ENCODE measurements around the gene TMCO6. TPM values are rescaled to one million over a fixed set of nuclear protein-coding genes. Genes with fewer than 3 reads are reported as not detected.

TMCO6 gene
- total and polyA plus RNA-seq, 9 of the 15 experiments (the other 6 are each of a cell fraction or from before 2014, with no cell fraction given) = 3.4 to 46.4 (median 16.7) TPM

DNA sequence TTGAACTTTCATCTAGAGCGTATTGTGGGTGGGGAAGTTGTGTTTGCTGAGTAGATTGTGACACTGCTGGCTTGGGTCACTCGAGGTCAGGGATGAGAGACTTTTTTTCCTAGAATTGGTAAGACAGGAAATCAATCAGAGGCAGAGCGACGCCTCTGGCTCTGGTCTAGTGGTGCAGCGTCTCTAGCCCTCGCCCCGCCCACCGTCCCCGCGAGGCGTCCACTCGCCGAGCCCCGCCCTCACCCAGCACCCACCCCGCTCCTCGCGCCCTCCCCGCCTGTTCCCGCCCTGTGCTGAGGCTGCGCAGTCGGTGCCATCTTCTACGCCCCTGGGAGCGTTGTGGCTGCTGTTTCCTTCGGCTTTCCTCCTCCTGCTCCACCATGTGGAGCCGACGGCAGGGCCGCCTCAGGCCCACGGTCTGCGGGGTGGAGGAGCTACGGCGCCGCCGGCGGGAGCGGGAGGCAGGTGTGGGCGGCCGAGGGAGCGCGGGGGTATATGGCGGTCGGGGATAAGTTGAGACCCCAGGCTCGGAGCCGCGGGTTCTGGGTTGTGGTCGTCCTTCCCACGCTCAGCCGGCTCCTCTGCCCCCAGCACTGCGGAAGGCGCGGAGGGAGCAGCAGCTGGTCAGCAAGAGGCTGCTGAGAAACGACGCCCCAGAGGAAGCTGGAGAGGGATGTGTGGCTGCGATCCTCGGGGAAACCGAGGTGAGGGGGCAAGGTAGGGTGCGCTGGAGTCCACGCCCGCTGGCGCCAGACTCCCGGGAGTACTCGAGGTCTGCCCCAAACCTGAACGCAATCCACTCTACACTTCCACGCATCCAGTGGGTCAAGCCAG is at the start of gene TMCO6 (continued):
- TF ChIP-seq, protein P1, sequence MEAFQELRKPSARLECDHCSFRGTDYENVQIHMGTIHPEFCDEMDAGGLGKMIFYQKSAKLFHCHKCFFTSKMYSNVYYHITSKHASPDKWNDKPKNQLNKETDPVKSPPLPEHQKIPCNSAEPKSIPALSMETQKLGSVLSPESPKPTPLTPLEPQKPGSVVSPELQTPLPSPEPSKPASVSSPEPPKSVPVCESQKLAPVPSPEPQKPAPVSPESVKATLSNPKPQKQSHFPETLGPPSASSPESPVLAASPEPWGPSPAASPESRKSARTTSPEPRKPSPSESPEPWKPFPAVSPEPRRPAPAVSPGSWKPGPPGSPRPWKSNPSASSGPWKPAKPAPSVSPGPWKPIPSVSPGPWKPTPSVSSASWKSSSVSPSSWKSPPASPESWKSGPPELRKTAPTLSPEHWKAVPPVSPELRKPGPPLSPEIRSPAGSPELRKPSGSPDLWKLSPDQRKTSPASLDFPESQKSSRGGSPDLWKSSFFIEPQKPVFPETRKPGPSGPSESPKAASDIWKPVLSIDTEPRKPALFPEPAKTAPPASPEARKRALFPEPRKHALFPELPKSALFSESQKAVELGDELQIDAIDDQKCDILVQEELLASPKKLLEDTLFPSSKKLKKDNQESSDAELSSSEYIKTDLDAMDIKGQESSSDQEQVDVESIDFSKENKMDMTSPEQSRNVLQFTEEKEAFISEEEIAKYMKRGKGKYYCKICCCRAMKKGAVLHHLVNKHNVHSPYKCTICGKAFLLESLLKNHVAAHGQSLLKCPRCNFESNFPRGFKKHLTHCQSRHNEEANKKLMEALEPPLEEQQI (IDR thresholded peaks at IDR 0.05) = no peak
- TF ChIP-seq WHSC1 (IDR thresholded peaks at IDR 0.05; ENCODE audit: low read length) (no peak), ADNP (tag; IDR thresholded peaks at IDR 0.05) (no peak), ZNF23 (CRISPR knock-in tag; IDR thresholded peaks at IDR 0.05) (no peak), CLOCK (CRISPR knock-in tag; IDR thresholded peaks at IDR 0.05; ENCODE audit: borderline replicate concordance) (no peak), SIN3A (IDR thresholded peaks at IDR 0.05; ENCODE audit: borderline replicate concordance in 2 of 2, control insufficient read depth in 1 of 2, low read depth in 2 of 2, low read length in 2 of 2) (peak in 1 of 2 experiments; percentile 60; a peak in 1 of 4 replicates), ZNF354B (CRISPR knock-in tag; IDR thresholded peaks at IDR 0.05) (no peak), NR1H2 (CRISPR knock-in tag; IDR thresholded peaks at IDR 0.05) (peak; percentile 99), BCOR (IDR thresholded peaks at IDR 0.05) (no peak), ELF4 (CRISPR knock-in tag; IDR thresholded peaks at IDR 0.05) (peak; percentile 16; the same call in 1 of the 2 replicates), KLF6 (CRISPR knock-in tag; IDR thresholded peaks at IDR 0.05; ENCODE audit: borderline replicate concordance) (no peak), OTX1 (CRISPR knock-in tag; IDR thresholded peaks at IDR 0.05) (no peak), ZC3H8 (IDR thresholded peaks at IDR 0.05) (no peak), BHLHE40 (IDR thresholded peaks at IDR 0.05; ENCODE audit: low read length) (no peak; the same call in 1 of the 2 replicates), NFRKB (IDR thresholded peaks at IDR 0.05; ENCODE audit: low read depth) (no peak), BRCA1 (IDR thresholded peaks at IDR 0.05) (no peak), BRCA1 (CRISPR knock-in tag; IDR thresholded peaks at IDR 0.05) (no peak), USF2 (CRISPR knock-in tag; IDR thresholded peaks at IDR 0.05) (no peak), HDAC6 (IDR thresholded peaks at IDR 0.05; ENCODE audit: low read depth, low read length) (no peak), IRF9 (tag; IDR thresholded peaks at IDR 0.05) (no peak), HLTF (IDR thresholded peaks at IDR 0.05) (no peak), BRD9 (IDR thresholded peaks at IDR 0.05; ENCODE audit: low read depth, partially characterized antibody) (no peak), NR4A1 (CRISPR knock-in tag; IDR thresholded peaks at IDR 0.05) (no peak), NR4A1 (tag; IDR thresholded peaks at IDR 0.05) (no peak)

All from K562 (cell line).